ENCODE results near the gene TBC1D10B.
A peak's percentile ranks its signal among the peaks of the same experiment; 100 is the strongest.

DNA sequence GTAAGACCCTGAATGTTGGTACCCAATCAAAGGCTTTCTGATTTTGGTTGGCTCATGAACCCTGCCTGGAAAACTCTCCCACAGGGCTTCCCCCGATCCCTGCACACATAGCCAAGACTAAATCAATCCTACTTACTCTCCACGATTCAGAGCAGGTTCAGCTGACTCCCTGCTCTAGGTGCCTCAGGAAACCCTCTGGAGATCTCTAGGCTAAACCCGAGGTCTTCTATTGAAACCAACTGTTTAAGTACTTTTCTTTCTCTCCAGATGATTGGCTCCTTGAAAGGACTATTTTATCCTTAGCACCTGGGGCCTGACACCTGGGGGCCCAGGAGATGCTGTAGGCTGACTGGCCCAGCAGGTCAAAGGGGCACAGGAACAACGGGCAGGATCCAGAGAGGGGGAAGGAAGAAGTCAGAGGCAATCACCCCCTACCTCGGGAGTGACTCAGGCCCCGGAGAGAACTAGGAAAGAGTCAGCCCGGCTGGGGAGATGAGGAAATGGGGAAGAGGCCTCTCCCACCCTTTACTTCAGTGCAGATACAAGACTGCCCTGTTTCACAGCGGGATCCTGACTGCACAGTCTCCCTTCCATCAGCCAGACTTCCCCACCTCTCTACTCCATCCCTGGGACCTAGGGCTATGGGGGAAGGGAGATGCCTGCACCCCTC is 2.0 kb downstream of the TBC1D10B start:
- TF ChIP-seq CTCF (IDR thresholded peaks at IDR 0.05), result no peak
- TF ChIP-seq POLR2A (IDR thresholded peaks at IDR 0.05), result peak in 2 of 4 donors; percentile 14 to 43
- TF ChIP-seq POLR2AphosphoS5 (IDR thresholded peaks at IDR 0.05), result no peak
